OCI-LY7 (cell line): Measurements from ENCODE around the gene ARMC5. TPM values are rescaled to one million over a fixed set of nuclear protein-coding genes. Genes with fewer than 3 reads are reported as not detected.
A peak's percentile ranks its signal among the peaks of the same experiment; 100 is the strongest.
"Not testable (repeated sequence)": the region's sequence is repeated elsewhere in the genome, so short reads cannot be mapped to it uniquely, and the experiment has no call there.

Experiments
- BruUV-seq: library from RNA; stranded (reverse); fragments of 400-500 nt; replicated peaks from 2 replicates; lab custom pipeline; 2021; lab: Mats Ljungman, UMichigan
- CTCF ChIA-PET: fragments of 300-600 bp; sonication (Branson Sonifier 250); formaldehyde crosslinking; loops from one replicate; lab custom pipeline; 2022; ENCODE audit warnings: antibody characterized with exemption; ENCODE audit not compliant: unreplicated experiment; lab: Charles Lee
- POLR2A ChIA-PET: fragments of 300-600 bp; sonication (Branson Sonifier 250); formaldehyde crosslinking; loops from one replicate; lab custom pipeline; 2022; ENCODE audit warnings: antibody characterized with exemption; lab: Charles Lee
- DNase-seq: peaks from one replicate; pipeline ENCODE4 v3.0.0-alpha.2; 2015; ENCODE audit warnings: low spot score
- H2AFZ ChIP-seq: fragments of 200-600 bp; sonication (generic), shearing (Covaris generic); 2 replicates; pipeline ENCODE4 v1.6.1; 2014; ENCODE audit warnings: mild to moderate bottlenecking, antibody characterized with exemption, low read length, moderate library complexity
- H3K27ac ChIP-seq: fragments of 200-600 bp; sonication (generic); 2 replicates; pipeline ENCODE4 v1.5.1; 2014; ENCODE audit warnings: mixed run types, low read depth, mild to moderate bottlenecking, moderate library complexity, low read length, inconsistent platforms; ENCODE audit not compliant: poor library complexity, severe bottlenecking
- H3K36me3 ChIP-seq: fragments of 200-600 bp; sonication (generic); 2 replicates; pipeline ENCODE4 v1.6.1; 2014; ENCODE audit warnings: mild to moderate bottlenecking, antibody characterized with exemption, low read length, moderate library complexity, mixed read lengths; ENCODE audit not compliant: insufficient read depth
- H3K4me1 ChIP-seq: fragments of 200-600 bp; sonication (generic); 2 replicates; pipeline ENCODE4 v1.5.1; 2014; ENCODE audit warnings: mild to moderate bottlenecking, low read length; ENCODE audit not compliant: insufficient read depth, poor library complexity, severe bottlenecking
- H3K4me2 ChIP-seq: fragments of 200-600 bp; sonication (generic); 2 replicates; pipeline ENCODE4 v1.6.1; 2014; ENCODE audit warnings: mild to moderate bottlenecking, low read length
- H3K4me3 ChIP-seq: fragments of 200-600 bp; sonication (generic); 2 replicates; pipeline ENCODE4 v1.5.1; 2014; ENCODE audit warnings: mild to moderate bottlenecking, low read depth, low read length; ENCODE audit not compliant: poor library complexity, severe bottlenecking
- H3K79me2 ChIP-seq: fragments of 200-600 bp; sonication (generic); 2 replicates; pipeline ENCODE4 v1.6.1; 2016; ENCODE audit warnings: low read depth, mild to moderate bottlenecking, low read length, moderate library complexity, mixed read lengths; ENCODE audit not compliant: insufficient read depth
- H3K9me2 ChIP-seq: fragments of 200-600 bp; sonication (generic); 2 replicates; pipeline ENCODE4 v1.6.1; 2016; ENCODE audit warnings: mild to moderate bottlenecking, low read length, mixed read lengths; ENCODE audit not compliant: insufficient read depth
- H3K9me3 ChIP-seq: fragments of 200-600 bp; sonication (generic); 2 replicates; pipeline ENCODE4 v1.6.1; 2014; ENCODE audit warnings: mild to moderate bottlenecking, mixed run types, low read length, mixed read lengths
- H4K20me1 ChIP-seq: fragments of 200-600 bp; sonication (generic); 2 replicates; pipeline ENCODE4 v1.6.1; 2014; ENCODE audit warnings: mild to moderate bottlenecking, antibody characterized with exemption, low read length, moderate library complexity, mixed read lengths; ENCODE audit not compliant: insufficient read depth
- CTCF ChIP-seq: fragments of 200-600 bp; sonication (generic); conservative IDR thresholded peaks from 2 replicates; pipeline ENCODE4 v1.5.1; 2014; ENCODE audit warnings: mild to moderate bottlenecking, antibody characterized with exemption, low read length, moderate library complexity, mixed read lengths
- EZH2phosphoT487 ChIP-seq: fragments of 200-600 bp; sonication (generic); IDR thresholded peaks from 2 replicates; pipeline ENCODE4 v1.6.1; 2018; ENCODE audit warnings: low read depth, borderline replicate concordance, mild to moderate bottlenecking, mixed run types, antibody characterized with exemption, low read length, moderate library complexity, mixed read lengths
- intact Hi-C: fragments of 100-400 bp; cut with micrococcal nuclease; formaldehyde crosslinking; loops from one replicate; pipeline ENCODE4 v1.10.0; 2022; ENCODE audit not compliant: unreplicated experiment
- total RNA-seq, 2 experiments: library from RNA; depleted of rRNA in 1 of 2; stranded (reverse); fragments of >200 nt in 1 of 2; shearing (Covaris generic) in 1 of 2; gene quantifications; 2 replicates each; pipeline ENCODE4 v1.2.3, GENCODE V29; 2014 to 2022

ARMC5 gene
- total RNA-seq, 2 experiments from 2014 or later: 6.4 to 8.8 TPM

- Histone ChIP-seq H3K9me3 (no peaks in the 10 kb centered on the region), H3K4me1 (peaks cover 23% of the 10 kb centered on the region), H3K27ac (no peak overlapping the region), H4K20me1 (no peaks in the 10 kb centered on the region), H3K4me3 (no peak overlapping the region), H3K36me3 (no peaks in the 10 kb centered on the region), H3K4me2 (0 out of 2 replicates have a peak overlapping the region, but pooled peaks have one; percentile 62), H3K9me2 (no peaks in the 10 kb centered on the region), H2AFZ (peak overlapping the region; percentile 58; the same call in 1 of the 2 replicates), H3K79me2 (no peaks in the 10 kb centered on the region)
- POLR2A ChIA-PET: no interaction called here
- CTCF ChIA-PET: no interaction called here
- no TSS peak for BruUV-seq
- TF ChIP-seq EZH2phosphoT487 (no peak), CTCF (no peak)
- no peak for DNase-seq
- intact Hi-C loops: no loop called here
These were observed 20.9 kb upstream of the ARMC5 start for GRCh38 chr16:31438414-31438813.

GRCh38 chr16:31439023-31439422, 20.3 kb upstream of the ARMC5 start:
- H3K4me3 ChIP-seq: peak overlapping the region; percentile 9

GRCh38 chr16:31439519-31439918, 19.8 kb upstream of the ARMC5 start:
- no peaks in the 10 kb centered on the region for H4K20me1 ChIP-seq
- no peaks in the 10 kb centered on the region for H3K36me3 ChIP-seq
- intact Hi-C loops: no loop called here
- no peaks in the 10 kb centered on the region for H3K9me3 ChIP-seq
- H2AFZ ChIP-seq: peak overlapping the region; percentile 58
- H3K9me2 ChIP-seq: no peaks in the 10 kb centered on the region
- peaks cover 23% of the 10 kb centered on the region for H3K4me1 ChIP-seq
- H3K4me3 ChIP-seq: peak overlapping the region; percentile 9
- TF ChIP-seq EZH2phosphoT487 (no peak), CTCF (no peak)
- no TSS peak for BruUV-seq
- H3K4me2 ChIP-seq: peak overlapping the region; percentile 62
- H3K79me2 ChIP-seq: no peaks in the 10 kb centered on the region
- H3K27ac ChIP-seq: no peak overlapping the region
- CTCF ChIA-PET: no interaction called here
- POLR2A ChIA-PET: no interaction called here
- no peak for DNase-seq

More at GRCh38 chr16:31439023-31439422, 20.3 kb upstream of the ARMC5 start:
- peak; percentile 37 for DNase-seq
- H3K9me2 ChIP-seq, H3K9me3 ChIP-seq, CTCF ChIA-PET, H4K20me1 ChIP-seq, H3K27ac ChIP-seq, POLR2A ChIA-PET, H3K36me3 ChIP-seq, intact Hi-C loops, BruUV-seq, H3K79me2 ChIP-seq: not testable (repeated sequence)
- Histone ChIP-seq H2AFZ (peak overlapping the region; percentile 58), H3K4me1 (peaks cover 23% of the 10 kb centered on the region), H3K4me2 (peak overlapping the region; percentile 62)
